ENCODE results near the gene WDR54.

DNA sequence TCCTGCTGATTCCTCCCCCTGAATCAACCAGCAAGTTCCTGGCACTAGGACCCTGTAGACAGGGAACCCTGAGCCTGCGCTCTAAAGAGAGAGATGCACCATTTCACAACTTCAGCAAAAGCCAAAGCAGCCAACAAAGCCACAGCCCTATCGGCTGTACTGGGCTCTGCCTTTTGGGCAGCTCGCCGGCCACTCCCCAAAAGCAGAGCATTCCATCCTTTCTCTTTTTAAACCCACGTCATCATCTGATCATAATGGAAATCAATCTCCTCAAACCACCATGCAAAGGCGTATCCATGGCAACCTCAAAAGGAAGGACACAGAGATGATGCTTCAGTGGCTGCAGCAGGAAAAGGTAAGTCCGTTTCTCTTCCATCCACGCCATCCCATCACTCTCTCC lies 36.1 kb upstream of the WDR54 start:
- TF ChIP-seq POLR2AphosphoS5 (IDR thresholded peaks at IDR 0.05; ENCODE audit: low read depth, low read length): no peak
- no peak for TF ChIP-seq SIN3A (IDR thresholded peaks at IDR 0.05; ENCODE audit: low read depth)
- TF ChIP-seq JUND (IDR thresholded peaks at IDR 0.05): no peak
- no peak for TF ChIP-seq CTCF (IDR thresholded peaks at IDR 0.05 in 2 of 3, conservative IDR thresholded peaks at IDR 0.05 in 1 of 3; ENCODE audit: borderline replicate concordance in 1 of 3, insufficient read depth in 1 of 3, low read depth in 2 of 3, low read length in 2 of 3)
- no peak for TF ChIP-seq ELF1 (IDR thresholded peaks at IDR 0.05; ENCODE audit: borderline replicate concordance, low read depth)
- TF ChIP-seq CBX3 (IDR thresholded peaks at IDR 0.05; ENCODE audit: low read depth): no peak
- TF ChIP-seq EZH2 (IDR thresholded peaks at IDR 0.05): no peak
- TF ChIP-seq POLR2A (IDR thresholded peaks at IDR 0.05; ENCODE audit: borderline replicate concordance, extremely low read depth, insufficient read depth, insufficient read length): no peak
- TF ChIP-seq, protein P1, sequence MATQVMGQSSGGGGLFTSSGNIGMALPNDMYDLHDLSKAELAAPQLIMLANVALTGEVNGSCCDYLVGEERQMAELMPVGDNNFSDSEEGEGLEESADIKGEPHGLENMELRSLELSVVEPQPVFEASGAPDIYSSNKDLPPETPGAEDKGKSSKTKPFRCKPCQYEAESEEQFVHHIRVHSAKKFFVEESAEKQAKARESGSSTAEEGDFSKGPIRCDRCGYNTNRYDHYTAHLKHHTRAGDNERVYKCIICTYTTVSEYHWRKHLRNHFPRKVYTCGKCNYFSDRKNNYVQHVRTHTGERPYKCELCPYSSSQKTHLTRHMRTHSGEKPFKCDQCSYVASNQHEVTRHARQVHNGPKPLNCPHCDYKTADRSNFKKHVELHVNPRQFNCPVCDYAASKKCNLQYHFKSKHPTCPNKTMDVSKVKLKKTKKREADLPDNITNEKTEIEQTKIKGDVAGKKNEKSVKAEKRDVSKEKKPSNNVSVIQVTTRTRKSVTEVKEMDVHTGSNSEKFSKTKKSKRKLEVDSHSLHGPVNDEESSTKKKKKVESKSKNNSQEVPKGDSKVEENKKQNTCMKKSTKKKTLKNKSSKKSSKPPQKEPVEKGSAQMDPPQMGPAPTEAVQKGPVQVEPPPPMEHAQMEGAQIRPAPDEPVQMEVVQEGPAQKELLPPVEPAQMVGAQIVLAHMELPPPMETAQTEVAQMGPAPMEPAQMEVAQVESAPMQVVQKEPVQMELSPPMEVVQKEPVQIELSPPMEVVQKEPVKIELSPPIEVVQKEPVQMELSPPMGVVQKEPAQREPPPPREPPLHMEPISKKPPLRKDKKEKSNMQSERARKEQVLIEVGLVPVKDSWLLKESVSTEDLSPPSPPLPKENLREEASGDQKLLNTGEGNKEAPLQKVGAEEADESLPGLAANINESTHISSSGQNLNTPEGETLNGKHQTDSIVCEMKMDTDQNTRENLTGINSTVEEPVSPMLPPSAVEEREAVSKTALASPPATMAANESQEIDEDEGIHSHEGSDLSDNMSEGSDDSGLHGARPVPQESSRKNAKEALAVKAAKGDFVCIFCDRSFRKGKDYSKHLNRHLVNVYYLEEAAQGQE (IDR thresholded peaks at IDR 0.05; ENCODE audit: low read depth): no peak
- no peak for TF ChIP-seq YY1 (IDR thresholded peaks at IDR 0.05; ENCODE audit: extremely low read depth, insufficient replicate concordance, low read depth, low read length)
- TF ChIP-seq, protein P2, sequence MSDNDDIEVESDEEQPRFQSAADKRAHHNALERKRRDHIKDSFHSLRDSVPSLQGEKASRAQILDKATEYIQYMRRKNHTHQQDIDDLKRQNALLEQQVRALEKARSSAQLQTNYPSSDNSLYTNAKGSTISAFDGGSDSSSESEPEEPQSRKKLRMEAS (IDR thresholded peaks at IDR 0.05): no peak
- no peak for TF ChIP-seq CEBPB (IDR thresholded peaks at IDR 0.05; ENCODE audit: low read depth)

All from HCT116 (cell line).